Kidney epithelial cell (primary cell): ENCODE results near the gene TAF4. TPM values are rescaled to one million over a fixed set of nuclear protein-coding genes. Genes with fewer than 3 reads are reported as not detected.

Source experiments
- DNase-seq: peaks from one replicate; pipeline ENCODE4 v3.0.0-alpha.2; 2010; ENCODE audit warnings: low read depth
- H3K27me3 ChIP-seq: 2 replicates; pipeline ENCODE4 v1.6.0; 2011; ENCODE audit warnings: low read length; ENCODE audit not compliant: control insufficient read depth, insufficient read depth
- H3K36me3 ChIP-seq: 2 replicates; pipeline ENCODE4 v1.5.1; 2011; ENCODE audit warnings: low read length; ENCODE audit not compliant: control insufficient read depth, insufficient read depth
- H3K4me3 ChIP-seq: 2 replicates; pipeline ENCODE4 v1.5.1; 2011; ENCODE audit warnings: low read depth, mild to moderate bottlenecking, control low read depth, low read length
- total RNA-seq: library from RNA; depleted of rRNA; stranded (reverse); fragments of >200 nt; gene quantifications from 2 replicates; pipeline ENCODE4 v1.2.3, GENCODE V29; 2015
- TF ChIP-seq, protein P1 (sequence below): IDR thresholded peaks from 2 replicates; pipeline ENCODE4 v1.5.1; 2011; ENCODE audit warnings: mild to moderate bottlenecking, moderate library complexity, low read length, control low read depth, inconsistent platforms; ENCODE audit not compliant: insufficient read depth, poor library complexity, severe bottlenecking

Gene TAF4
- total RNA-seq, 1 donor from 2014 or later, result 5.9 TPM

DNA sequence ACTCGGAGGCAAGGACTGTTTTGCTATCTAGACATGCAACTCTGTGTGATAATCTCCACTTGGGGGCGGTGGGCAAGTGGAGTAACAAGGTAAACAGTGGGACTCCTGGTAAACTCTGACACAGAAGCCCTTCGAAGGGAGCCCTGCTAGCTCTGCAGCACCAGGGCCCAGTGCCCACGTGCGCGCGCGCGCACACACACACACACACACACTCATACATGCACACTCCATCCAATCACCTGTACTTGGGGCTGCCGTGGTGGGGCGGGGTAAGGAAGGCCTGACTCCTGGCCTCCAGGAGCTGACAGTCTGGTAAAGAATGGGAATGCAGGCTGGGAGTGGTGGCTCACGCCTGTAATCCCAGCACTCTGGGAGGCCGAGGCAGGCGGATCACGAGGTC lies 36.4 kb downstream of the TAF4 start:
- H3K4me3 ChIP-seq, result no peak overlapping the region
- no peaks in the 10 kb centered on the region for H3K36me3 ChIP-seq
- no peak for DNase-seq
- TF ChIP-seq, protein P1, sequence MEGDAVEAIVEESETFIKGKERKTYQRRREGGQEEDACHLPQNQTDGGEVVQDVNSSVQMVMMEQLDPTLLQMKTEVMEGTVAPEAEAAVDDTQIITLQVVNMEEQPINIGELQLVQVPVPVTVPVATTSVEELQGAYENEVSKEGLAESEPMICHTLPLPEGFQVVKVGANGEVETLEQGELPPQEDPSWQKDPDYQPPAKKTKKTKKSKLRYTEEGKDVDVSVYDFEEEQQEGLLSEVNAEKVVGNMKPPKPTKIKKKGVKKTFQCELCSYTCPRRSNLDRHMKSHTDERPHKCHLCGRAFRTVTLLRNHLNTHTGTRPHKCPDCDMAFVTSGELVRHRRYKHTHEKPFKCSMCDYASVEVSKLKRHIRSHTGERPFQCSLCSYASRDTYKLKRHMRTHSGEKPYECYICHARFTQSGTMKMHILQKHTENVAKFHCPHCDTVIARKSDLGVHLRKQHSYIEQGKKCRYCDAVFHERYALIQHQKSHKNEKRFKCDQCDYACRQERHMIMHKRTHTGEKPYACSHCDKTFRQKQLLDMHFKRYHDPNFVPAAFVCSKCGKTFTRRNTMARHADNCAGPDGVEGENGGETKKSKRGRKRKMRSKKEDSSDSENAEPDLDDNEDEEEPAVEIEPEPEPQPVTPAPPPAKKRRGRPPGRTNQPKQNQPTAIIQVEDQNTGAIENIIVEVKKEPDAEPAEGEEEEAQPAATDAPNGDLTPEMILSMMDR, result no peak
- H3K27me3 ChIP-seq, result no peaks in the 10 kb centered on the region

DNA sequence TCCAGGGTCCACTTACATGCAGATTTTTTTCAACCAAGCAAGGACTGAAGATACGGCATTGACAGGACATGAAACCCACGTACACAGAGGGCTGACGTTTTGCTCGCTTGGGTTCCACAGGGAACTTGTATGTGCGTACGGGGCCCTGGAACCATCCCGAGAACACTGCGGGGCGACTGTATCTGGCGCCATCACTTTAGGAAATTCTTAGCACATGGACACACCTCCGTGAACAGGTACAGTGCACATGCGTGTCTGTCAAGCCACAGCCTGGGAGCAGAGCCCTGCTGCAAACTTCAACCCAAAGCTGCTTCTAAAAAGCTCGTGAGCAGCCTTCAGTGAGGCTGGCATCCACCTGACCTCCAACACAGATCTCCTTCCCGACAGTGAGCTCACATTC lies 37.3 kb downstream of the TAF4 start:
- H3K27me3 ChIP-seq, result no peaks in the 10 kb centered on the region
- no peak for DNase-seq
- no peak overlapping the region for H3K4me3 ChIP-seq
- TF ChIP-seq, protein P1, result no peak
- no peaks in the 10 kb centered on the region for H3K36me3 ChIP-seq

DNA sequence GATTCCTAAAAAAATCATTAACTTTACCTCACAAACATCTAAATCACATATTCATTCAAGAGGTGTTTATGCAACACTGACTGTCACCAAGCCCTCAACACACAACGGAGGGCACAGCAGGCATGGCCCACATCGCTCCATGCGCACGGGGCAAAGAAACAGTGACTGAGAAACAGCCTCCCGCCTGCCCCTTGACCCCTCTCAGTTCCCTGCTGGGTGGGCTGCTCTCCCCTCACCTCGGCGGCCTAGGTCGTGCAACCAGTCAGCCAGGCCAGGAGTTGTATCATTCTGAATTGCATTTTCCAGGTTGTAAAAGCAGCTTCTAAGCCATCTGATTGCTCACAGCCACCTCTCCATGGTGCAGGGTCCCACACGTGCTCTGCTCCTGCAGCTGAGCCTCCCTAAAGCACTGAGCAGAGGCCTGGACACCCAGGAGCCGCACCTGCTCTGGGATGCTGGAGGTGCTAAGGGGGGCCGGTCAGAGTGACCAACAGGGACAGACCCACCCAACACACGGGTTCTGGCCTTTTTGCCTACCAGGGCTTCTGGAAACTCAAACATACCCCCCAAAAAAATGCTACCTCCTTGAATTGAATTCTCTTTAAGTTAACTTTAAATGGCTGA lies 37.9 kb downstream of the TAF4 start:
- DNase-seq, result no peak
- TF ChIP-seq, protein P1, result no peak
- Histone ChIP-seq H3K27me3 (no peaks in the 10 kb centered on the region), H3K4me3 (no peak overlapping the region), H3K36me3 (no peaks in the 10 kb centered on the region)

DNA sequence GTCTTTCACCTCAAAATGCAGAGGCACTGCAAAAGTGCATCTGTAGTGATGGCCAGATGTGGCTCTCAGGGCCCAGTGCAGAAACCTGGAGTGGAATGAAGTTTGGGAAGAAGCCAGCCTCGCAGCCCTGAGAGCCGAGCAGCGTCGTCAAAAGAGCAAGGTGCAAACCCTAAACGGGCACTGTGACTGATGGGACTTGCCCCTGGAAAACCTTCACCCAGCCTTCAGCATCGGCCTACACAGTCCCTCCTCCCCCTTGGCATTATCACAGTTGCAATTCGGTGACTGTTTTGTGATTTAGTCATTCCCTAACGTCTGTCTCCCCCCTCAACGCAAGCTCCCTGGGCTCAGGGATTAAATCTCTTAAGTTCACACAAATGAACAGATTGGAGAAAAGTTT lies 38.6 kb downstream of the TAF4 start:
- Histone ChIP-seq H3K36me3 (no peaks in the 10 kb centered on the region), H3K27me3 (no peaks in the 10 kb centered on the region), H3K4me3 (no peak overlapping the region)
- DNase-seq, result no peak
- TF ChIP-seq, protein P1, result no peak

DNA sequence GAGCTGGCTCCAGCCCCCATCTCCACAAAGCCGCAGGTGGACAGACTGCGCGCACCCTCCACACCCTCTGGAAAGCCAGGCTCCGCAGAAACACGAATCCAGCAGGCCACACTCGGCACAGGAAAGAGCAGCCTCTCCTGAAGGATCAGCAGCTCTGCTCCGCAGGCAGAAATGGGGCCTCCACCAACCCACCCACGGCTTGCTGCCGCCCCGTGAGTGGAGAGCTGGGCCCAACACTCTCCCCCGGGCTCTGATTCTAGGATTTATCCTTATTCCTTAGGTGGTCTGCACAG lies 39.2 kb downstream of the TAF4 start:
- Histone ChIP-seq H3K4me3 (no peak overlapping the region), H3K27me3 (no peaks in the 10 kb centered on the region), H3K36me3 (no peaks in the 10 kb centered on the region)
- DNase-seq, result no peak
- TF ChIP-seq, protein P1, result no peak

DNA sequence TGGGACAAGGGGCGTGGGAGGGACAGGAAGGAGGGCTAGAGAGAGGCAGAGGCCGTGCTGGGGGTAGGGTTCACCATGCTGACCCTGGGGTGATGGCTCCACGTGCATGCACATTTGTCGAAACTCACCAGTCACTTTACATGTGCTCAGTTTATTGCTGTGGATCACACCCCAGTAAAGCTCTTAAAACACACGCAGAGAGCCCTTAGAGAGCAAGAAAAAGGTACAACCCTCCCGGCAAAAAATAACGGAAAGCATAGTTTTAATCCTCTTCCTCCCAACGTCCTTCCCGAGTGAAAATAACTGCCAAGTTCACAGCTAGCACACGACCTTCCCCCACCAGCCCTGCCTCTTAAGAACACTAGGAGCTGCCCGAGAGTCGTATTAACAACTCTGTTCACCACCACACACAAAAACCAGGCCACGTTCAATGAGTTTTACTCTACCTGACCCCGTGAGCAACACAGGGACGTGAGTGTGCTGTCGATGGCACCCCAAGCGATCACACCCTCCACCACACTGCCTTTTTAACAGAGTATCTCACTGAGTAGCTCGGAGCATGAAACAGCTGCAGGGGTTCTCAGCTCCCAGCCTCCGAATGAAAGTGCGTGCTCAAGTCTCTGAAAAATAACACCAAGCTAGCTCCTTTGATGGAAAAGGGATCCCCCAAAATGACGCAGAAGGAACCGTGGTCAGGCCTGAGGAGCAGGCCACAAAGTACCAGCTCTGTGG lies 39.7 kb downstream of the TAF4 start:
- Histone ChIP-seq H3K36me3 (no peaks in the 10 kb centered on the region), H3K4me3 (no peak overlapping the region), H3K27me3 (no peaks in the 10 kb centered on the region)
- DNase-seq, result no peak
- TF ChIP-seq, protein P1, result peak; percentile 64
